ENCODE measurements around the gene ST3GAL4.
"Not testable (repeated sequence)": the region's sequence is repeated elsewhere in the genome, so short reads cannot be mapped to it uniquely, and the experiment has no call there.

Gene ST3GAL4

DNA sequence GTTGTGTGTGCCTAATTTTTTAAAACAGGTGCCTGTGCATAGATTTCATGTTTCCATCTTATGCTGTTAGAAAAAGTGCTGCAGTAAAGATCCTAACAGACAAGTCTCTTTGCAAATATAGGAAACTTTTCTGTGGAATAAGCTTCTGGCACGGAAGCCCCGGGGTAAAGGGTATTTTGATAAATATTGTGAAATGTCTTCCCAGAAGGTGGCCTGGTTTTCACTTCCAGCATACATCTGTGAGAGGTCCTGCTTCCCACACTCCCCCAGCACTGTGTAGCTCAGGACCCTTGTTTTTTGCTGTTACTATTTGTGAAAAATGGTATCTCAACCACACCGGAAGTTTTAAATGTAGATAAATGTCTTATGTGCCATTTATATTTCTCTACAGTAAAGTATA is 14.5 kb downstream of the ST3GAL4 start:
- no peak overlapping the region for H3K4me3 ChIP-seq (ENCODE audit: low read depth, low read length)
- TF ChIP-seq, protein P1, sequence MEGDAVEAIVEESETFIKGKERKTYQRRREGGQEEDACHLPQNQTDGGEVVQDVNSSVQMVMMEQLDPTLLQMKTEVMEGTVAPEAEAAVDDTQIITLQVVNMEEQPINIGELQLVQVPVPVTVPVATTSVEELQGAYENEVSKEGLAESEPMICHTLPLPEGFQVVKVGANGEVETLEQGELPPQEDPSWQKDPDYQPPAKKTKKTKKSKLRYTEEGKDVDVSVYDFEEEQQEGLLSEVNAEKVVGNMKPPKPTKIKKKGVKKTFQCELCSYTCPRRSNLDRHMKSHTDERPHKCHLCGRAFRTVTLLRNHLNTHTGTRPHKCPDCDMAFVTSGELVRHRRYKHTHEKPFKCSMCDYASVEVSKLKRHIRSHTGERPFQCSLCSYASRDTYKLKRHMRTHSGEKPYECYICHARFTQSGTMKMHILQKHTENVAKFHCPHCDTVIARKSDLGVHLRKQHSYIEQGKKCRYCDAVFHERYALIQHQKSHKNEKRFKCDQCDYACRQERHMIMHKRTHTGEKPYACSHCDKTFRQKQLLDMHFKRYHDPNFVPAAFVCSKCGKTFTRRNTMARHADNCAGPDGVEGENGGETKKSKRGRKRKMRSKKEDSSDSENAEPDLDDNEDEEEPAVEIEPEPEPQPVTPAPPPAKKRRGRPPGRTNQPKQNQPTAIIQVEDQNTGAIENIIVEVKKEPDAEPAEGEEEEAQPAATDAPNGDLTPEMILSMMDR (IDR thresholded peaks at IDR 0.05; ENCODE audit: borderline replicate concordance, insufficient read depth, low read depth, low read length): no peak

DNA sequence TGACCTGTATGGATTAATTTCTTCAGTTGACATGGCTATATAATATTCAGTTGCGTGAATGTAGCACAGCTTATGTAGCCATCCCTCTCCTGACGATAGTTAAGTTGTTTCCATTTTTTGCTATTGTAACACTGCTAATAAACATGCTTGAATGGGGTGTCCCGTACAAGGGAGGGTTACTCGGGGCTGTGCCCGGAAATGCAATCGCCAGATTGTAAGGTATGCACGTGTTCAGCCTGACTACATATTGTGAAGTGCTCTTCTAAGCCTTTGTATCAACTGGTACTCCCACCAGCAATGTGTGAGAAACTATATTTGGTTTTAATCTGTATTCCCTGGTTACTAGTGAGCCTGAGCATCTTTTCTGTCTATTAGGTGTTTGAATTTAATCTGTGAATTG is 16.1 kb downstream of the ST3GAL4 start:
- TF ChIP-seq, protein P1 (IDR thresholded peaks at IDR 0.05; ENCODE audit: borderline replicate concordance, insufficient read depth, low read depth, low read length): no peak
- no peak overlapping the region for H3K4me3 ChIP-seq (ENCODE audit: low read depth, low read length)

DNA sequence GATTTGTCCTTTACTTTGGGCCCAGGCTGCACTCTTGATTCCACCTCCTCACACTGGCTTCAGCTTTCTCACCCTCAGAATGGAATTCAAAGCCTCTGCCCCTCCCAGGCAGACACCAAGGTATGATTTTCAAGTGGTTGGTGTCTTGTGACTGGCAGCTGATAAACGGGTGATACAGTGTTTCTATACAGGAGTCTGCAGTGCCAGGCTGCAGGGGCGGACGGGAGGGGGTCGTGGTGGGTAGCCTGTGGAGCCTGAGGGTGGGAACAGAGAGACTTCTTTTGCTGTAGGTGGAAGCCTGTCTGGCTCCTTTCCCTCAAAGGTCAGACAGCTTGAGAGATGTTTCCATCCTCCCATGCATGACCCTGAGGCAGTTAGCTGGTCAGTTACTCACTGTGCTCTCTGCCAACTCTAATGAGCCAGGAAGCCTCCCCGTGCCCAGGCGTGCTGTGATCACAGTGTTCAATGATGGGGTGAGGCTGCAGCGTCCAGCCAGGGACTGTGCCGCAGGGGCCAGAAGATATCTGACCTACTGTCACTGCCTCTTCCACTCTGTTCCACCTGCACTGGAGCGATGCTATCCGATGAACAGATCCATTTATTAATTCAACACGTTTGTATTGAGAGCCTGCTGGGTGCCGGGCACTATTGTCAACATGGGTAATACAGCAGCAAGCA is 18.0 kb downstream of the ST3GAL4 start:
- H3K4me3 ChIP-seq (ENCODE audit: low read depth, low read length): not testable (repeated sequence)

DNA sequence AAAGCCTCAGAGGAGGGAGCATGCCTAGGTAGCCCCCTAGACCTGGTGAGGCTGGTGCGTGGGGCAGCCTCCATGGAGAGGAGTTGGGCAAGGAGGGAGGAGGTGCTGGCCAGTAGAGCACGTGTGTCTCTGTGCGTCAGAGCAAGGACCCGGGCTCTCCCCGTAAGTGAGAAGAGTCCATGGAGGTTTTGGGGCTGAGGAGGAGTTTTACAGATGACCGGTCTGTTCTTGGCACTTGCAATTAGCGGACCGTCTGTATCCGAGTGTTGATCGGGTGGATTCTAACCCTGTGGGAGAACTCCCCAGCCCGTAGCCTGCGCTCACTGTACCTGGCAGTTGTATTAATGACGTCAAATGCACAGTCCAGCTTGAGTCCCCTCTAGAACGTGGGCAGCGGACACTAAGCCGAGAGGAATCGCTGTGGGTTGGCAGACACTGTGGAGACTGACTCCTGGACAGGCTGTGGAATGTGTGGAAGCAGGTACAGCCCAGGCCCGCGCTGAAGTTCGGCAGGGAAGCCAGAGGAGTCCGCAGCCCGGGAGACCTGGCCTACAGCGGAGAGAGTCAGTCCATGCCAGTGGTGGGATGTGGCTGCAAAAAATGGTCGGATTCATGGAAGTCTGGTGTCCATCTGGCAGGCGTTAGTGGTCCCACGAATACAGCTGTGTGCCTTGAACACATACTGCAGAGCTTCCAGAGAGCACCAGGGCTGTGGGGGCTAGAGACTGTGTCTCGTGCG is 19.2 kb downstream of the ST3GAL4 start:
- H3K4me3 ChIP-seq (ENCODE audit: low read depth, low read length): not testable (repeated sequence)

DNA sequence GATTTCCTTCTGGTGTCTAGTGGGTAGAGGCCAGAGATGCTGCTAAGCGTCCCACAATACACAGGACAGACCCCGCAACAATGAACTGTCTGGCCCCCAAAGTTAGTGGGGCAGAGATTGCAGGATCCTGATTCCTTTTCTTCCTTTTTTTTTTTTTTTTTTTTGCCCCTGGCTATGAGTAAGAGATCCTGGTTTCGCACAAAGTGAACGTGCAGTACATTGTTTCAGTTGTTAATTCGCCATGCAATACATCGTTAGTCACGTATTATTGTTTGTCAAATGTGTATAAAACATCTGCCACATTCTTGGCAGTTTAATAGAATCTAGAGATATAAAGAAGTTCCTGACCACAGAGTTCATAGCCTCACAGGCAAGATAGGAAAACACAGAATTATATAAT is 20.2 kb downstream of the ST3GAL4 start:
- no peak overlapping the region for H3K4me3 ChIP-seq (ENCODE audit: low read depth, low read length)
- TF ChIP-seq, protein P1 (IDR thresholded peaks at IDR 0.05; ENCODE audit: borderline replicate concordance, insufficient read depth, low read depth, low read length): no peak

DNA sequence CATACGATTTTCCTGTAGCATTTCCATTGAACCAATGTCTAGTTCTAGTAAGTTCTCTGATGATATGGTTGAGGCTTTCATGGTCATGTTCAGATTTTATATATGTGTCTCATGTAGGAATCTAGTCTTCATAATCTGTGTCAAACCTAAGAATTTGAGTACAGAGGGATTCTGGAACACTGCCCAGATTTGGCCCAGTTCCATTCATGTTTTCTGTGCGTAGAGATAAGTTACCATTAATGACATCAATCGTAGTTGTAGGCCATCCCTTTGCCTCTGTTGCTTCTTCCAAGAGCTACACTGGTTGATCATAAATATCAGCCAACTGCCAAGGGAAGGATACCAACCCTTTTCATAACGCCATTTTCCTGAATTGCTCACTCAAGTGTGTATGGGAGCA is 23.3 kb downstream of the ST3GAL4 start:
- no peak overlapping the region for H3K4me3 ChIP-seq (ENCODE audit: low read depth, low read length)
- TF ChIP-seq, protein P1 (IDR thresholded peaks at IDR 0.05; ENCODE audit: borderline replicate concordance, insufficient read depth, low read depth, low read length): no peak

DNA sequence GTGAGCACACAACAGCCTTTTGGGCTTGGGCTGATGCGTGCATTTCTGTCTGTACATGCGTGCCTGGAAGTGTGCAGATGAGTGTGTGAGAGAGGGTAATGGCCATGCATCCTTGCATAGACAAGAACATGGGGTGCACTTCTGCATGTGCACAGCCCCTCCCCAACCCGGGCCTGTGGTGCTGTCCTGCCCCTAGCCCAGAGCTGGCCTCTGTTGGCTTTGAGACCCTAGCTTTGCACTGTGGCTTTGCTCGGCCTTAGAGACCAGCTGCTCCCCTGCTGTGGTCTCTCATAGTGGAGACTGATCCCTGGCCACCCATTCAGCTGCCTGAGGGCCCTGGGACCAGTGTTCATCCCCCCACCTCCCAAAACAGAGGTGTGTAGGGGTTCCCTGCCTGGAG is 25.4 kb downstream of the ST3GAL4 start:
- TF ChIP-seq, protein P1 (IDR thresholded peaks at IDR 0.05; ENCODE audit: borderline replicate concordance, insufficient read depth, low read depth, low read length): no peak
- no peak overlapping the region for H3K4me3 ChIP-seq (ENCODE audit: low read depth, low read length)

DNA sequence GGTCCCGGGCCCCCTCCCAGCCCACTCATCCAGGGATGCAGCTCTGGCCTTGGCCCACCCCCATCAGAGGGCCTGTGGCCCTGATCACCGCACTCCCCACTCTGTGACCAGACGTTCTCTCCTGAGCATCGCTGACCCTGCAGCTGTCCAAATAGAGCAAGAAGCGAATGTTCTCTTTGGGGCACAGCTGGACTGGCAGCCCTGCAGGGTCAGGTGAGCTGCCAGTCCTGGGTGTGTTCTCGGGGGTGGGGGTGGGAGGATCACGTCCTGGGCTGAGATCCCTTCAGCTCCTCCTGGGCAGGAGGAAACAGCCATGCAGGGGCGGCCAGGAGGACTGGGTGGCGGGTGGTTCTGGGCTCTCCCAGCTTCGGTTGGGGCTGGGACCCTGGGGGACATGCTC is 26.5 kb downstream of the ST3GAL4 start:
- not testable (repeated sequence) for H3K4me3 ChIP-seq (ENCODE audit: low read depth, low read length)

DNA sequence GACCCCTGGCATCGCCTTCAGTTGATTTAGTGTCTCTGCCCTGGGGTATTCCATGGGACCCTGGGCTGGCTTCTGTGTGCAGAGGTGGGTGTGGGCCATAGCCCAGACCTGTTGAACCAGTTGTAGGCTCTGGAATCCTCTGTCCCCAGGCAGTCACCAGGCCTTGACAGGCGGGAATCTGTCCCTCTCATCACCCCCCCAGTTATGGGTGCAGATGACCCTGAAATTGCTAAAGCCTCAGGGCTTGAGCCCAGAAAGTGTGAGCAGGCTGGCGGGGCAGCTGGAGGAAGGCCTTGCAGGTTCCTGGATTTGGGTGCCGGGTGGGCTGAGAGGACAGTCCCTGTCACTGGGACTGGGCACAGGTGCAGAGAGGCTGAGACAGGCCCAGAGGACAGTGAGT is 27.2 kb downstream of the ST3GAL4 start:
- not testable (repeated sequence) for H3K4me3 ChIP-seq (ENCODE audit: low read depth, low read length)
